Cardiac septum (tissue), 1 donor: ENCODE results near the gene CTR9. TPM values are rescaled to one million over a fixed set of nuclear protein-coding genes. Genes with fewer than 3 reads are reported as not detected.

Experiments used
- DNase-seq: peaks from one replicate; pipeline ENCODE4 v3.0.0-alpha.2; 2020; ENCODE audit warnings: low spot score
- intact Hi-C: fragments of 100-400 bp; cut with DNase I; formaldehyde crosslinking; loops from one replicate; pipeline ENCODE4 v1.14.0; 2022
- total RNA-seq: library from RNA; stranded (reverse); fragmentation: NEBNext Ultra II Directional; extraction: Animal tissue kit (Norgen Biotek cat#: 25700); gene quantifications from one replicate; pipeline ENCODE4 v1.2.1, GENCODE V29; 2021
- donor health status: DM: no; HTN: no; CAD: no.

CTR9 gene
- total RNA-seq, 1 donor from 2014 or later: 27.6 TPM

GRCh38 chr11:10735481-10736475, 15.3 kb upstream of the CTR9 start:
- DNase-seq: peak; percentile 95
- intact Hi-C loops: loop anchor here (2.0 to 10.0 kb wide), 5 partner anchors 81 to 329 kb away; partner anchors contain the start of gene LYVE1

GRCh38 chr11:10742460-10743208, 8.4 kb upstream of the CTR9 start:
- no peak for DNase-seq
- intact Hi-C loops: no loop called here

- intact Hi-C loops: no loop called here
- no peak for DNase-seq
Measured at GRCh38 chr11:10743354-10744000, 7.6 kb upstream of the CTR9 start.

- DNase-seq: no peak
Measured at GRCh38 chr11:10744206-10744605, 6.8 kb upstream of the CTR9 start.

GRCh38 chr11:10746871-10747270, 4.2 kb upstream of the CTR9 start:
- intact Hi-C loops: no loop called here
- DNase-seq: no peak

More at GRCh38 chr11:10744206-10744605, 6.8 kb upstream of the CTR9 start:
- intact Hi-C loops: no loop called here

- intact Hi-C loops: no loop called here
- DNase-seq: no peak
Measured at GRCh38 chr11:10747733-10748132, 3.3 kb upstream of the CTR9 start.

GRCh38 chr11:10749476-10749875, 1.6 kb upstream of the CTR9 start:
- intact Hi-C loops: no loop called here
- DNase-seq: no peak

GRCh38 chr11:10751581-10751940, 515 bp downstream of the CTR9 start:
- intact Hi-C loops: no loop called here
- no peak for DNase-seq

GRCh38 chr11:10752061-10752460, 1.0 kb downstream of the CTR9 start:
- intact Hi-C loops: no loop called here
- DNase-seq: no peak

- no peak for DNase-seq
- intact Hi-C loops: no loop called here
Measured at GRCh38 chr11:10752486-10752885, 1.4 kb downstream of the CTR9 start.

GRCh38 chr11:10758957-10759356, 7.9 kb downstream of the CTR9 start:
- intact Hi-C loops: no loop called here

GRCh38 chr11:10761085-10761698, 10.1 kb downstream of the CTR9 start:
- intact Hi-C loops: no loop called here
- DNase-seq: no peak

More at GRCh38 chr11:10758957-10759356, 7.9 kb downstream of the CTR9 start:
- DNase-seq: no peak

- intact Hi-C loops: no loop called here
- no peak for DNase-seq
Measured at GRCh38 chr11:10762185-10762584, 11.1 kb downstream of the CTR9 start.

- no peak for DNase-seq
- intact Hi-C loops: no loop called here
Measured at GRCh38 chr11:10762913-10763421, 11.9 kb downstream of the CTR9 start.

GRCh38 chr11:10763766-10764165, 12.7 kb downstream of the CTR9 start:
- intact Hi-C loops: no loop called here
- no peak for DNase-seq

- intact Hi-C loops: no loop called here
- no peak for DNase-seq
Measured at GRCh38 chr11:10764412-10764811, 13.4 kb downstream of the CTR9 start.

GRCh38 chr11:10770626-10771254, 19.7 kb downstream of the CTR9 start:
- no peak for DNase-seq
- intact Hi-C loops: loop anchor here (5.0 kb wide), 1 partner anchor 37 kb away; the partner anchor contains the start of gene EIF4G2

- no peak for DNase-seq
- intact Hi-C loops: loop anchor here (5.0 kb wide), 1 partner anchor 36 kb away; the partner anchor contains the start of gene EIF4G2
Measured at GRCh38 chr11:10771457-10771856, 20.4 kb downstream of the CTR9 start.

GRCh38 chr11:10774811-10775210, 23.8 kb downstream of the CTR9 start:
- no peak for DNase-seq
- intact Hi-C loops: loop anchor here (5.0 kb wide), 1 partner anchor 32 kb away; the partner anchor contains the start of gene EIF4G2
